Dendritic cell treated with granulocyte-macrophage colony-stimulating factor and Interleukin-4, amounts not matched to agents 40 ng/mL and 50 ng/mL, for 4 days (primary cell): Measurements from ENCODE around the gene UCP3.
A peak's percentile ranks its signal among the peaks of the same experiment; 100 is the strongest.

Experiments used
- H3K27ac Mint-ChIP-seq: one replicate; pipeline ENCODE4 v1.8.0; 2022; ENCODE audit warnings: mild to moderate bottlenecking, mixed read lengths
- H3K27me3 Mint-ChIP-seq: one replicate; pipeline ENCODE4 v1.8.0; 2022; ENCODE audit warnings: mild to moderate bottlenecking, mixed read lengths
- H3K36me3 Mint-ChIP-seq: one replicate; pipeline ENCODE4 v1.8.0; 2022; ENCODE audit warnings: low read depth, mixed read lengths
- H3K4me1 Mint-ChIP-seq: one replicate; pipeline ENCODE4 v1.8.0; 2022; ENCODE audit warnings: low read depth, mixed read lengths
- H3K4me3 Mint-ChIP-seq: one replicate; pipeline ENCODE4 v1.8.0; 2022; ENCODE audit warnings: mild to moderate bottlenecking, moderate library complexity, mixed read lengths
- H3K9me3 Mint-ChIP-seq: one replicate; pipeline ENCODE4 v1.8.0; 2022; ENCODE audit warnings: mixed read lengths
- intact Hi-C: fragments of 100-400 bp; cut with micrococcal nuclease; formaldehyde crosslinking; loops from one replicate; pipeline ENCODE4 v1.15.0; 2022

UCP3 gene, protein sequence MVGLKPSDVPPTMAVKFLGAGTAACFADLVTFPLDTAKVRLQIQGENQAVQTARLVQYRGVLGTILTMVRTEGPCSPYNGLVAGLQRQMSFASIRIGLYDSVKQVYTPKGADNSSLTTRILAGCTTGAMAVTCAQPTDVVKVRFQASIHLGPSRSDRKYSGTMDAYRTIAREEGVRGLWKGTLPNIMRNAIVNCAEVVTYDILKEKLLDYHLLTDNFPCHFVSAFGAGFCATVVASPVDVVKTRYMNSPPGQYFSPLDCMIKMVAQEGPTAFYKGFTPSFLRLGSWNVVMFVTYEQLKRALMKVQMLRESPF

DNA sequence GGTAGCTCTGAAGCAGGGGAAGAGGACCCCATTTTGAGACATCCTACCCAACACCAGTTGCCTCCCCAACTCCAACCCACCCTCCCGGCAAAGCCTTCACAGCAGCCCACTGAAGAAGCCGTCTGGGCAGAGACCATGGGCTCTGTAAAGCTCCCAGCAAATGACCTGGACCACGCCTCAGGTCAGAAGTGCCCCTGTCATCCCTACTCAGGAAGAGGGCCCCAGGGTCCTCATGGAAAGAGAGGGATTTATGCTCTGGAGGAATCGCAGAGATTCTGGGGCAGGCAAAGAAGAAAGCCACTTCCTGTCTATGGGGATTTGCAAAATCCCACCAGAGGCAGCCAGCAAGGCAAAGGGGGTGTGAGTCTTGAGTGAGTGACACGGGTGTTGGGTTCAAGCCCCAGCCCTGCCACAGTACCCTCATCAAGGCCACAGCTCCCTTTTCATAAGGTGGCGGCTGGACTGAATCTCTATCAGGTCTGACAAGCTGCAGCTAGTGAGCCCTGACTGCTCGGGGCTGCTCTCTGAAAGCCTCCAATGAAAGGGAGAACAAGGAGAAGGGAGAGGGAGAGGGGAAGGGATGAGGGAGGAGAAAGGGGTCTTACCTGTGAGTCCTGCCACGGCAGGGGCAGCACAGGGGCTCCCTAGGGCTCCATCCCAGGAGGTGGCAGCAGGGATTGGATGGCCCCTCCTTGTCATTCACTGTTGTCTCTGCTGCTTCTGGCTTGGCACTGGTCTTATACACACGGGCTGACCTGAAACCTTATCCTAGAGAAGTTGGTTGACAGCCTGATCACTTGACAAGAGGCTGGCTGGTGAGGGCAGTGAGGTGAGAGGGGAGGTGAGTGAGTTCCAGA lies at the start of gene UCP3:
Gene UCP3, minus strand, starts transcription at position 713 of the 857 bp plus-strand sequence. CDS start 2,043 bp downstream, outside the sequence.
- intact Hi-C loops = no loop called here
- no peaks in the 10 kb centered on the region for H3K9me3 Mint-ChIP-seq
- no peak within 1 kb of the TSS for H3K4me3 Mint-ChIP-seq
- no peaks in the 10 kb centered on the region for H3K27me3 Mint-ChIP-seq
- peaks cover 21% of the 10 kb centered on the region for H3K4me1 Mint-ChIP-seq
- H3K36me3 Mint-ChIP-seq = peaks cover 46% of the 10 kb centered on the region
- peak within 1 kb of the TSS; percentile 11 for H3K27ac Mint-ChIP-seq

DNA sequence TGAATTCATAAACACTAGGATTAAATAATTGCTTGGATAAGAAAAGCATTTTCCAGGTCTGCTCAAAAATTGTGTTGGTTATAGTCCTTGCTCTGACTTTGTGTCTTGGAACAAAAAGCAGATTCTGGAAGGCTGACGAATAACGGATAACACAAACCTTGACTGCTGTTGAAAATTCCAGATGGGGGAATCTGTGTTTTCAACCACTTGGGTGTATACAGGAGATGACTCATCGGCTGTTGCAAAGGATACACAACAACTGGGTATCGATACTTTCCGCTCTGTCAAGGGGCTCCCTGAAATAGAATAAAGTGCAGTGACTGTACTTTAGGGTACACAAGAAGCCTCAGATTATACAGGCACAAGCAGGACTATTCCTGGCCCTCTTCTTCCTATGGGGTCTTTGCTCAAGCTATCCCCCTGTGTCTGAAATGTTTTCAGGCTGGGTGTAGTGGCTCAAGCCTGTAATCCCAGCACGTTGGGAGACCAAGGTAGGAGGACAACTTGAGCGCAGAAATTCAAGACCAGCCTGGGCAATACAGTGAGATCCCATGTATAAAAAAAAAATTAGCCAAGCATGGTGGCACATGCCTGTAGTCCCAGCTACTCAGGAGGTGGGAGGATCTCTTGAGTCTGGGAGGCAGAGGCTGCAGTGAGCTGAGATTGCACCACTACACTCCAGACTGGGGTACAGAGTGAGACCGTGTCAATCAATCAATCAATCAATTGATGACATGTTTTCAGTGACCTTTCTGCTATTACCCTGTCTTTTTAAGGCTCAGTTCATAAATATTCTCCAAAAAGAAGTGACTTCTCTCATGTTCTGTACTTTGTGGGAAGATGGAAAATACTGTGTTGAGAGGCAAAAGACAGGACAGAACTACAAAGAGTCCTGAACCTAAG lies 48.6 kb upstream of the UCP3 start:
- intact Hi-C loops = no loop called here
- no peaks in the 10 kb centered on the region for H3K9me3 Mint-ChIP-seq
- peaks cover 6% of the 10 kb centered on the region for H3K4me1 Mint-ChIP-seq
- H3K27me3 Mint-ChIP-seq = no peaks in the 10 kb centered on the region
- H3K36me3 Mint-ChIP-seq = peaks cover 24% of the 10 kb centered on the region
- no peak overlapping the region for H3K27ac Mint-ChIP-seq
- no peak overlapping the region for H3K4me3 Mint-ChIP-seq

DNA sequence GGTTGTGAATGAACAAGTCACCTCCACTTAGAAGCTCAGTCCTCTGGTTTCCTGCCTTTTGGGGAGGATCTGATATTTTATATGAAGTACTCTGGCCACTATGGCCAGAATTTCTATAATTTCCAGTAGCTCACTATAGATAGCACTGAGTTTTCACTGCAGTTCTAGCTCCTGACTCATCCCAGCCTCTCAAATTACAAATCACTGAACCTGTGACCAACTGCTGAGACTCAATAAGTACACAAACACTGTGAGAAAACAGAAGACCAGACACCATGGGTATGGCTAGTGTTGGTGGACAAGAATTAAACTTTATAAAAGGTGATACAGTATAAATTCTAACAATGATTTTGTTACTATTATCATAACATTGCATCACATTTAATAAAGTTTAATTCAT lies 47.1 kb upstream of the UCP3 start:
- Mint-ChIP-seq H3K27me3 (no peaks in the 10 kb centered on the region), H3K27ac (no peak overlapping the region), H3K9me3 (no peaks in the 10 kb centered on the region), H3K36me3 (peaks cover 22% of the 10 kb centered on the region), H3K4me3 (no peak overlapping the region), H3K4me1 (peaks cover 6% of the 10 kb centered on the region)
- intact Hi-C loops = no loop called here

DNA sequence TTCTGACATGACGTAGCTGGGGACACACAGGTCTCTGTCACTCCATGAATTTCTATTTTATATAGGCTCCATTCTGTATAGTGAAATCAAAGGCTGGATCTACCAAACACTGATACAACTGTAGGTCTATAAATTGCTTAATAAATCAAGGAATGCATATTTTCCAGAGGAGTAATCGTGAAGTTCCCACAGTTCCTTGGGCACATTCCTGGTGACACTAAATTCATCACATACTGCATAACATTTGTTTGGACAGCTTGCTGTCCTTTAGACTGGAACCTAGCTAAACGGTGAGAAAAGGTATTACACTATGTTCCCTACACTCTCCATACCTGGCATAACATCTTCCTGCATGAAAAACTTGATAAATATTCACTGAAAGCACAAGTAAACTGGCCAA lies 41.6 kb upstream of the UCP3 start:
- Mint-ChIP-seq H3K36me3 (peaks cover 24% of the 10 kb centered on the region), H3K27ac (no peak overlapping the region), H3K4me3 (no peak overlapping the region), H3K9me3 (no peaks in the 10 kb centered on the region), H3K4me1 (peaks cover 6% of the 10 kb centered on the region), H3K27me3 (no peaks in the 10 kb centered on the region)
- intact Hi-C loops = no loop called here

DNA sequence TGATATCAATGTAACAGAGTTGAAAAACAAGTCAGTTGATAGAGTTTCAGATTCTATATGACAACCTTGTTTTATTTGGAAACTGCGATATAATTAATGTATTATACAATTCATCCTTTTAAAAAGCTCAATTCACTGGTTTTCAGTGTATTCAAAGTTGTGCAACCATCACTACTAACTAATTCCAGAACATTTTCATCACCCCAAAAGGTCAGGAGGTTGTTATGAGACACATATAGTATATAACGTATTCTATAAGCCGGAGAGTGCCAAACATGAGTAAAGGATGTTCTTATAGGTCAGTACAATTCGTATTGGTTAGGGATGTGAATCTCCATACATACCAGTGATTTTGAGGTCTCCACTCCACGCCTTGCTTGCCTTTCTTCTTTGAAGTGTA lies 40.1 kb upstream of the UCP3 start:
- Mint-ChIP-seq H3K9me3 (no peaks in the 10 kb centered on the region), H3K27ac (no peak overlapping the region), H3K36me3 (peaks cover 36% of the 10 kb centered on the region), H3K27me3 (no peaks in the 10 kb centered on the region), H3K4me3 (no peak overlapping the region), H3K4me1 (no peaks in the 10 kb centered on the region)
- intact Hi-C loops = no loop called here

DNA sequence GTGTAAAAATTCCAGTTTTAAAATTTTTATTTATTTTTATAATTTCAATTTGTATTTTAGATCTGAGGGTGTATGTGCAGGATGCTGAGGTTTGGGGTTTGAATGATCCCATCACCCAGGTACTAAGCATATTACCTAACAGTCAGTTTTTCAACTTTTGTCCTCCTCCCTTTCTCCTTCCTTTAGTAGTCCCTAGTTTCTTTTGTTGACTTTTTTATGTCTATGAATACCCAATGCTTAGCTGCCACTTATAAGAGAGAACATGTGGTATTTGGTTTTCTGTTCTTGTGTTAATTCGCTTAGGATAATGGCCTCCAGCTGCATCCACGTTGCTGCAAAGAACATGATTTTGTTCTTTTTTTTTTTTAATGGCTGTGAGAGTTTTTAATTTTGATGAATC lies 35.7 kb upstream of the UCP3 start:
- intact Hi-C loops = no loop called here
- Mint-ChIP-seq H3K36me3 (peaks cover 48% of the 10 kb centered on the region), H3K27me3 (no peaks in the 10 kb centered on the region), H3K9me3 (no peaks in the 10 kb centered on the region), H3K4me1 (no peaks in the 10 kb centered on the region), H3K4me3 (no peak overlapping the region), H3K27ac (no peak overlapping the region)

DNA sequence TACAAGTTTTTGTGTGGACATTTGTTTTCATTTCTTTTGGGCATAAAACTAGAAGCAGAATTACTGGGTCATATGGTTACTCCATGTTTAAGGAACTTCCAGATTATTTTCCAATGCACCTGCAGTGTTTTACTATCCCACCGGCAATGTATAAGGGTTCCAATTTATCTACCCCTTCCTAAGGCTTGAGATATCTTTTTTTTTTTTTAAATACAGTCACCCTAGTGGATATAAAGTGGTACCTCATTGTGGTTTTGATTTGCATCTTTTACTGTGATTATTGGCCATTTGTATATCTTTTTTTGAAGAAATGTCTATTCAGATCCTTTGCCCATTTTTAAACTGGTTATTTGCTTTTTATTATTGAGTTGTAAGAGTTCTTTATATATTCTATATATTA lies 34.6 kb upstream of the UCP3 start:
- Mint-ChIP-seq H3K4me3 (no peak overlapping the region), H3K9me3 (no peaks in the 10 kb centered on the region), H3K4me1 (peaks cover 4% of the 10 kb centered on the region), H3K27ac (no peak overlapping the region), H3K27me3 (no peaks in the 10 kb centered on the region), H3K36me3 (peaks cover 52% of the 10 kb centered on the region)
- intact Hi-C loops = no loop called here

DNA sequence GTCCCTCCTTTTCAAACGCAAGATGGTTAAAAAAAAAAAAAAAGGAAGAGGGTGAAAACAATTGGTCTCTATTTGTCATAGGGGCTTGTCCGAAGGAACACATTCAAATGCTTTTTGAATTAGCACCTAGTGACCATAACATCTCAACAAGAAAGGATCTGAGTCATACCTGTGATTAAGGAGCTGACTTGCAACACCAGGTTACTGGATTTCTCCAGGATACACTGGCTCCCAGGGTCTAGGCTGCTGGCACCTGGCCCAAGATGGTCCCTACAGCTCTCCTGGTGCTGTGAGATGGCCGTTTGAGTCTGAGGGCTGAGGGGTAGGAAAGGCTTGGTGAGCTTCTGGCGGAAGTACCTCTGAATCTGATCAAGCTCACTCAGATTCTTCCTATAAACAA lies 28.4 kb upstream of the UCP3 start:
- Mint-ChIP-seq H3K4me1 (peaks cover 6% of the 10 kb centered on the region), H3K4me3 (no peak overlapping the region), H3K27ac (no peak overlapping the region), H3K27me3 (no peaks in the 10 kb centered on the region), H3K36me3 (peaks cover 63% of the 10 kb centered on the region), H3K9me3 (no peaks in the 10 kb centered on the region)
- intact Hi-C loops = no loop called here

DNA sequence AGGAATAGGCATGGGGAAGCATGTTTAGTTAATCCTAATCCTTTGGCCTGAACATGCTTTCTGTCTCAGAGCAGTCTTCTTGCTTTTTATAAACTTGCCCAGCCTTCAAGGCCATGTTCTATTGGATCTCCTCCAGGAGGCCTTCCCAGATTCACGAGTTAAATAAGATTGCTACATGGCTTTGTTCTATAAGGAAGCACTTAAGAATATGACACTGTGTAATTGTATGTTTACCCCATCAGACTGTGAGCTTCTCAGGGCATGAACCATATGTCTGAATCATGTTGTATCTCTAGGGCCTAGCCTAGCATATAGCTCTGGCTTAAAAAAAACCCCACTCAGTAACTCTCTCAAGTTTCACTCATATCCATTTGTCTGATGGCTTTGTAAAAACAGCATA lies 26.4 kb upstream of the UCP3 start:
- Mint-ChIP-seq H3K9me3 (no peaks in the 10 kb centered on the region), H3K4me3 (no peak overlapping the region), H3K27ac (no peak overlapping the region), H3K27me3 (no peaks in the 10 kb centered on the region), H3K36me3 (peaks cover 49% of the 10 kb centered on the region), H3K4me1 (peaks cover 18% of the 10 kb centered on the region)
- intact Hi-C loops = no loop called here

DNA sequence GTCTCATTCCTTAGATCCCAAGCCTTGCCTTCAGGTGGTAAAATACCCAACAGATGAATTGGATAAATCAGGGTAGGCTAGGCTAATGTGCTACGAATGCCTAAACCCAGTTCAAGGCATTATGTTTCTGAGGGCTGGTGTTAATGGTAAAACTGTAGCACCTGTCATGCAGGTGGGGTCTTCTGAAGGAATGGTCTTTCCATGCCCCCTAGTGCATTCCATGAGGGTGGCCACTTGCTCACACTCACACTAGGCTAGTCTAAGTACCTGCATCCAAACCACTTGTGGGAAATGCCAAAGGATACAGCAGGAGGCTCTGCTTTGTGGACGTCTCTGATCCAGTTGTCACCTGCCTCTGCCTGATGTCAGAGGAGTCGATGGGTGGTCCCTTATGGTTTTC lies 24.2 kb upstream of the UCP3 start:
- intact Hi-C loops = no loop called here
- H3K27ac Mint-ChIP-seq = no peak overlapping the region

DNA sequence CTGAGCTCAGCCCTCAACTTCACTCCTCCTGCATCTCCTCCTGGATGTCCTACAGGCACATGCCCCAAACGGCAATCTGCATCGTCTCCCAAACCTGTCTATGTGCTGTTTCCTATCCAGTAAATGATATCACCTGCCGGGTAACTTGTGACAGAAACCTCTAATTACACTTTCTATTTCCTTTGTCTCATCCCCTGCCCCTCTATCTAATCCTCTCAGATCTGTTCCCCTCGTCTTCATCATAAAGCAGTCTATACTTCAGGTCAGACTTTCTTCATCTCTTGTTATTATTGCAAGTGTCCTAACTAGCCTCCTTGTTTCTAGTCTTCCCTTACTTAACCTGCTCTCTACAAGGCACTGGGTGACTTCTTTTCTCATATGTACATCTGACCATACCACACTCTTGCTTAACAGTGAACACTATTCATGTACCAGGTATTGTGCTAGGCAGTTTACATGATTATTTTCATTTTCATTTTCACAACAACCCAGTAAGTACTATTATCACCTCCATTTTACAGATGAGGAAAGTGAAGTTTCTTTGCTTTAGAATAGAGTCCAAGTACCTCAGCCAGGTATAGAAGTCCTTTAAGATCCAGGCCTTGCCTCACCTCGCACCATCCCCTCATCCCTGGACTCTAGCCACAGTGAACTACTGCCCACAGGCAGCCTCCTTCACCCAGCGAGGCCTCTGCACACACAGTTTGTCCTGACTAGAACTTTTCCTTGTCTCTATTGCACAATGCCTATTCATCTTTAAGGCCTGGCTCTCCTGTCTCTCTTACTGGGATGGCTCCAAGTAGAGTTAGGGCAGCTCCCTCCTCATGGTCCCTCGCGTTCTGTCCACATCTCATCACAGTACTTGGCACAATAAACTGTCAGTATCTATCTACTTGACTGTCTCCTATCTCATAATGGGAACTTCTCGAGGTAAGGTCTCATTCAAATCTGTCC lies 22.1 kb upstream of the UCP3 start:
- Mint-ChIP-seq H3K36me3 (peaks cover 39% of the 10 kb centered on the region), H3K9me3 (no peaks in the 10 kb centered on the region)
- intact Hi-C loops = no loop called here

More for the DNA sequence above, 24.2 kb upstream of the UCP3 start:
- Mint-ChIP-seq H3K36me3 (peaks cover 56% of the 10 kb centered on the region), H3K9me3 (no peaks in the 10 kb centered on the region), H3K4me1 (peaks cover 18% of the 10 kb centered on the region), H3K27me3 (no peaks in the 10 kb centered on the region), H3K4me3 (no peak overlapping the region)

DNA sequence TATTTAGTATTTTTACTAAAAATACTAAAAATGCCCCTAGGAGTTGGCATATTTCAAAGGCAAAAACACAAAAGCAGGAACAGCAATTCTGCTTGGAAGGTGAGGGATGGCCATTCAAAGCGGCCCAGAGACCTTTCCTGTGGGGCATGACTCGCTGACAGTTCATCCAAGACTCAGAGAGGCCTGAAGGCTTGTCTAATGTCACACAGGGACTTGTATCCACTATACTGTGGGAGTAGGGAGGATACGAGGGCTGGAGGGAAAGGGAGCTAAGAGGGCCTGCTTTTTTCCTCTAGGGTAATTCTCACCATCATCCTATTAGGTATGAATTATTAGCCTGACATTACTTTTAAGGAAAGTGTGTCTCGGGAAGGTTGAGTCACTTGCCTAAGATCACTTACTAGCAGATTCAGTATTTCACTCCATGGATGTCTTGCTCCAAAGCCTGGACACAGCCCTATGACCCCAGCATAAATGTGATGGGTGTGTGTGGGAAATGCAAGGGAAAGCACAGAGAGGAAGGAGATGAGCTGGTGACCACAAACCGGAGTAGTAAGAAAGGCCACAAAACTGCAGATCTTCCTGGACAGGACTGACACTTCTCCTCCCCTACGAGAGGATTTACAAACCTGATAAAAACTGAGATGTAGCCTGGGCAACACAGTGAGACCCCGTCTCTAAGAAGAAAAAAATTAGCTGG lies 16.7 kb upstream of the UCP3 start:
- Mint-ChIP-seq H3K27ac (peak overlapping the region; percentile 74), H3K4me3 (peak overlapping the region; percentile 4), H3K9me3 (no peaks in the 10 kb centered on the region), H3K27me3 (no peaks in the 10 kb centered on the region), H3K36me3 (peaks cover 16% of the 10 kb centered on the region), H3K4me1 (peaks cover 36% of the 10 kb centered on the region)
- intact Hi-C loops = loop anchor here (2.0 kb wide), 1 partner anchor 45 kb away; no protein-coding TSS in a partner anchor

More for the DNA sequence above, 22.1 kb upstream of the UCP3 start:
- Mint-ChIP-seq H3K4me1 (peaks cover 31% of the 10 kb centered on the region), H3K27me3 (no peaks in the 10 kb centered on the region), H3K27ac (no peak overlapping the region), H3K4me3 (no peak overlapping the region)
